ENCODE measurements around the gene NT5M.
"Not testable (repeated sequence)": the region's sequence is repeated elsewhere in the genome, so short reads cannot be mapped to it uniquely, and the experiment has no call there.

The NT5M gene

DNA sequence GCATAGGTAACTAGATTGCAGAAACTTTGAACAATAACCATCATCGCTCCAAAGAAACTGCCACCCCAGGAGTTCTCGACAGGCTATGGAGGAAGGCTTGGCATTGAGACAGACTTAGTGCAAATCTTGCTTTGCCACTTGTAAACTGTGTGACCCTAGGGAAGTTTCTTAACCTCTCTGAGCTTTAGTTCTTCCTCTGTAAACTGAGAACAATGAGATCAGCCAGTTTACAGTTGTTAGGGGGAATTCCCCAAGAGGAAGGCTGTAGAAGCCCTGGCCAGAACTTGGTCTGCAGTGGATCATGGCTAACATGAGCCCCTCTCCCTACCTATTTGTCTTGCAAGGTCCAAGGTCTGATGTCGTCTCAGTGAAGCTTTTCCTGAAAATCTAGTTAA lies 78.9 kb downstream of the NT5M start:
- Histone ChIP-seq H3K4me1 (no peaks in the 10 kb centered on the region), H3K4me3 (ENCODE audit: low read depth, low read length) (no peak overlapping the region)

GRCh38 chr17:17382971-17383370 lies 79.8 kb downstream of the NT5M start:
- no peaks in the 10 kb centered on the region for H3K36me3 ChIP-seq (ENCODE audit: control insufficient read depth, insufficient read depth, low read length)
- no peaks in the 10 kb centered on the region for H3K79me2 ChIP-seq
- no peak overlapping the region for H3K4me2 ChIP-seq (ENCODE audit: low read length)
- no peak overlapping the region for H2AFZ ChIP-seq
- no peak overlapping the region for H3K4me3 ChIP-seq (ENCODE audit: low read depth, low read length)
- no peaks in the 10 kb centered on the region for H3K4me1 ChIP-seq
- no peaks in the 10 kb centered on the region for H3K9me3 ChIP-seq (ENCODE audit: control insufficient read depth, low read length)
- H3K9ac ChIP-seq, result no peak overlapping the region
- no peaks in the 10 kb centered on the region for H3K27me3 ChIP-seq (ENCODE audit: control insufficient read depth, insufficient read depth, low read length)
- H3K27ac ChIP-seq, result no peak overlapping the region
- TF ChIP-seq, protein P1, sequence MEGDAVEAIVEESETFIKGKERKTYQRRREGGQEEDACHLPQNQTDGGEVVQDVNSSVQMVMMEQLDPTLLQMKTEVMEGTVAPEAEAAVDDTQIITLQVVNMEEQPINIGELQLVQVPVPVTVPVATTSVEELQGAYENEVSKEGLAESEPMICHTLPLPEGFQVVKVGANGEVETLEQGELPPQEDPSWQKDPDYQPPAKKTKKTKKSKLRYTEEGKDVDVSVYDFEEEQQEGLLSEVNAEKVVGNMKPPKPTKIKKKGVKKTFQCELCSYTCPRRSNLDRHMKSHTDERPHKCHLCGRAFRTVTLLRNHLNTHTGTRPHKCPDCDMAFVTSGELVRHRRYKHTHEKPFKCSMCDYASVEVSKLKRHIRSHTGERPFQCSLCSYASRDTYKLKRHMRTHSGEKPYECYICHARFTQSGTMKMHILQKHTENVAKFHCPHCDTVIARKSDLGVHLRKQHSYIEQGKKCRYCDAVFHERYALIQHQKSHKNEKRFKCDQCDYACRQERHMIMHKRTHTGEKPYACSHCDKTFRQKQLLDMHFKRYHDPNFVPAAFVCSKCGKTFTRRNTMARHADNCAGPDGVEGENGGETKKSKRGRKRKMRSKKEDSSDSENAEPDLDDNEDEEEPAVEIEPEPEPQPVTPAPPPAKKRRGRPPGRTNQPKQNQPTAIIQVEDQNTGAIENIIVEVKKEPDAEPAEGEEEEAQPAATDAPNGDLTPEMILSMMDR (IDR thresholded peaks at IDR 0.05), result no peak

More for the DNA sequence above, 78.9 kb downstream of the NT5M start:
- Histone ChIP-seq H3K4me2 (ENCODE audit: low read length) (no peak overlapping the region), H3K9ac (no peak overlapping the region), H2AFZ (no peak overlapping the region), H3K36me3 (ENCODE audit: control insufficient read depth, insufficient read depth, low read length) (no peaks in the 10 kb centered on the region), H3K27me3 (ENCODE audit: control insufficient read depth, insufficient read depth, low read length) (no peaks in the 10 kb centered on the region), H3K79me2 (no peaks in the 10 kb centered on the region), H3K9me3 (ENCODE audit: control insufficient read depth, low read length) (no peaks in the 10 kb centered on the region), H3K27ac (no peak overlapping the region)
- TF ChIP-seq, protein P1 (IDR thresholded peaks at IDR 0.05), result no peak

- not testable (repeated sequence) for H3K79me2 ChIP-seq
Observed at GRCh38 chr17:17383431-17384290, 80.5 kb downstream of the NT5M start.

DNA sequence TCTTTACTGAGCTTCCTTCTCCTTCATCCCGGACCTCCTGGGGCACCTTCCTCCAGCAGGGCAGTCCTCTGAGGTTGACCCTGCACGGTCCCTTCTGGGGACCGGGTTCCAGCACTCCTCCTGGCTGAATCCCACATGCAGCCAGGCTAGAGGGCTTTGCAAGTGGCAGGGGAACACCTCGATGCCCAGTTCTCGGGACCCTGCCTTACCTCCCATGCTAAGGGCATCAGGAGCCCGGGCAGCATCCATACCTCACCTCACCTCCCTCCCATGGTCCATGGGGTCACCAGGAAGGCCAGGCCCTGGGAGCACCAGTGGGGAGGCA lies 81.1 kb downstream of the NT5M start:
- no peaks in the 10 kb centered on the region for H3K79me2 ChIP-seq
- H3K4me3 ChIP-seq (ENCODE audit: low read depth, low read length), result no peak overlapping the region
- no peaks in the 10 kb centered on the region for H3K9me3 ChIP-seq (ENCODE audit: control insufficient read depth, low read length)
- TF ChIP-seq, protein P1 (IDR thresholded peaks at IDR 0.05), result no peak
- no peaks in the 10 kb centered on the region for H3K4me1 ChIP-seq
- H3K4me2 ChIP-seq (ENCODE audit: low read length), result no peak overlapping the region
- H3K27me3 ChIP-seq (ENCODE audit: control insufficient read depth, insufficient read depth, low read length), result no peaks in the 10 kb centered on the region
- H2AFZ ChIP-seq, result no peak overlapping the region
- no peak overlapping the region for H3K27ac ChIP-seq
- H3K36me3 ChIP-seq (ENCODE audit: control insufficient read depth, insufficient read depth, low read length), result no peaks in the 10 kb centered on the region
- H3K9ac ChIP-seq, result no peak overlapping the region

More at GRCh38 chr17:17383431-17384290, 80.5 kb downstream of the NT5M start:
- not testable (repeated sequence) for H3K9me3 ChIP-seq (ENCODE audit: control insufficient read depth, low read length); H3K36me3 ChIP-seq (ENCODE audit: control insufficient read depth, insufficient read depth, low read length); H3K27me3 ChIP-seq (ENCODE audit: control insufficient read depth, insufficient read depth, low read length); H3K27ac ChIP-seq; H3K4me3 ChIP-seq (ENCODE audit: low read depth, low read length); H3K4me2 ChIP-seq (ENCODE audit: low read length); H2AFZ ChIP-seq; H3K9ac ChIP-seq; H3K4me1 ChIP-seq

DNA sequence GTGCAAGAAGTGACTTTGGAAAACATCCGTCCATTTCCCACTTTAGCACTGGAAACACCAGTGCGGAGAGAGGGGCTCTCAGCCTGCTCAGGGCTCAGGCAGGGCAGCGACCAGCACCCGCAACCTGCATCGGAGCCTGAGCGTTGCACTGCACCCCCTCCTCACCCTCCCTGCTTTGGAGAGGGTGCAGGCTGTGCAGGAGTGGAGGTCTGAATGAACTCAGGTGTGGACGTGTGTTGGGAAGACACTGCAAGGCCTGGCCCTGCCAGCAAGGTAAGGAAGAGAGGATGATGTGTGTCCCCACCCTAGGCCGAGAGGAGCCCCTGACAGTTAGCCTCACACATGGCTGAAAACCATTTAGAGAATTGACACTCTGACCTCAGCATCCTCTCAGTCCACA lies 81.8 kb downstream of the NT5M start:
- no peaks in the 10 kb centered on the region for H3K9me3 ChIP-seq (ENCODE audit: control insufficient read depth, low read length)
- no peaks in the 10 kb centered on the region for H3K4me1 ChIP-seq
- no peak overlapping the region for H3K9ac ChIP-seq
- H3K4me3 ChIP-seq (ENCODE audit: low read depth, low read length), result no peak overlapping the region
- H3K36me3 ChIP-seq (ENCODE audit: control insufficient read depth, insufficient read depth, low read length), result no peaks in the 10 kb centered on the region
- H3K27me3 ChIP-seq (ENCODE audit: control insufficient read depth, insufficient read depth, low read length), result no peaks in the 10 kb centered on the region
- no peak overlapping the region for H3K4me2 ChIP-seq (ENCODE audit: low read length)
- H3K27ac ChIP-seq, result no peak overlapping the region
- TF ChIP-seq, protein P1 (IDR thresholded peaks at IDR 0.05), result no peak
- H3K79me2 ChIP-seq, result no peaks in the 10 kb centered on the region
- no peak overlapping the region for H2AFZ ChIP-seq

All from parathyroid adenoma (tissue), 2 donors.